Endothelial cell of umbilical vein (primary cell): Measurements from ENCODE around the gene BIN1.

Source experiments
- CTCF ChIP-seq, 2 donors: IDR thresholded peaks; 1 replicate in 1 of 2; 2 replicates in 1 of 2; pipeline ENCODE4 v1.5.1; 2011; ENCODE audit warnings: low read length in 2 of 2, mild to moderate bottlenecking in 2 of 2, moderate library complexity in 2 of 2, control low read depth in 1 of 2, inconsistent platforms in 1 of 2, low read depth in 1 of 2; ENCODE audit not compliant: insufficient read depth in 1 of 2; ENCODE audit errors: extremely low read depth in 1 of 2
- EZH2 ChIP-seq: IDR thresholded peaks from 2 replicates; pipeline ENCODE4 v1.6.1; 2012; ENCODE audit warnings: borderline replicate concordance, low read depth, mild to moderate bottlenecking, moderate library complexity, low read length, inconsistent platforms; ENCODE audit not compliant: severe bottlenecking
- FOS ChIP-seq: IDR thresholded peaks from 2 replicates; pipeline ENCODE4 v1.6.1; 2011; ENCODE audit warnings: mild to moderate bottlenecking, low read length, moderate library complexity, borderline replicate concordance; ENCODE audit not compliant: insufficient read depth
- GATA2 ChIP-seq: IDR thresholded peaks from 2 replicates; pipeline ENCODE4 v1.7.0; 2011; ENCODE audit warnings: low read depth, mild to moderate bottlenecking, moderate library complexity, mixed read lengths, low read length; ENCODE audit not compliant: insufficient read length, insufficient read depth
- JUN ChIP-seq: IDR thresholded peaks from 2 replicates; pipeline ENCODE4 v1.6.1; 2011; ENCODE audit warnings: borderline replicate concordance, low read depth; ENCODE audit not compliant: insufficient read length, insufficient read depth
- MAX ChIP-seq: IDR thresholded peaks from 2 replicates; pipeline ENCODE4 v1.6.1; 2011; ENCODE audit not compliant: insufficient read depth, insufficient read length
- MYC ChIP-seq: IDR thresholded peaks from one replicate; pipeline ENCODE4 v1.6.1; 2011; ENCODE audit warnings: mild to moderate bottlenecking, low read depth, low read length
- POLR2A ChIP-seq: IDR thresholded peaks from 2 replicates; pipeline ENCODE4 v1.6.1; 2012; ENCODE audit warnings: low read depth, mild to moderate bottlenecking, control low read depth, low read length
- POLR2AphosphoS5 ChIP-seq: IDR thresholded peaks from 2 replicates; pipeline ENCODE4 v1.6.1; 2012; ENCODE audit warnings: low read depth, mild to moderate bottlenecking, control low read depth, low read length, moderate library complexity; ENCODE audit not compliant: insufficient read depth

DNA sequence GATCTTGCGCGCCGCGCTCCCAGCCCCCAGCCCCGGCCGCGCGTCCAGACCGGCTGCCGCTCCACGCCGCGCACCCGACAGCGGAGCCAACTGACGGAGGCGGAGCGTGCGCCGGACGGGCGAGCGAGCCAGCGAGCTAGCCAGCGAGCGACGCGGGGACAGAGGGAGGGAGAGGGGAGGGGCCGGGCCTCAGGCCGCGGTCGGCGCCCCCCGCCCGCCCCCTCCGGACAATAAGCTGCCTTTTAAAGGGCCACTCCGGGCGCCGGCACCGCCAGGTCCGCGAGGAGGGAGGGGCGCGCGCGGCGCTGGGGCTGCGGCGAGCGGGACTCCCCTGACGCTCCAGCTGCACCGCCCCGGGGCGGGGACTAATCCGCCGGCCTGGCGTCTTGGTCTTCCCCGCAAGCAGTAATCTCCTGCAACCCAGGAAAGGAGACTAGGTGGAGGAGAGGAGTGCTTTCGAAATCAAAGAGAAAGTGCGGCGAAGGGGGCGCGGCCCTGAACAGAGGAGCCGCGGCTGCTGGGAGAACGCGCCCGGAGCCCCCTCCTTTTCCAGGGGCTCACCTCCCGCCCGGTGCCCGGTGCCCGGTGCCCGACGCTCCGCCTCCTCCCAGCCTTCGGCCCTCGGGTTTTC is at the start of gene BIN1:
- TF ChIP-seq CTCF (IDR thresholded peaks at IDR 0.05; ENCODE audit: extremely low read depth in 1 of 2, insufficient read depth in 1 of 2, low read depth in 1 of 2, low read length in 2 of 2), result no peak
- TF ChIP-seq POLR2A, result peak; percentile 17
- TF ChIP-seq MAX, result no peak
- TF ChIP-seq EZH2, result no peak
- TF ChIP-seq JUN, result no peak
- peak; percentile 39 for TF ChIP-seq POLR2AphosphoS5
- TF ChIP-seq GATA2, result no peak
- TF ChIP-seq FOS, result no peak
- TF ChIP-seq MYC, result no peak
